VCaP (cell line): ENCODE results near the gene COPE.

Experiments used
- H3K27ac ChIP-seq: fragments of 450-650 bp; 2 replicates; pipeline ENCODE4 v1.5.1; 2017
- CTCF ChIP-seq: fragments of 450-650 bp; conservative IDR thresholded peaks from 2 replicates; pipeline ENCODE4 v1.5.1; 2017; ENCODE audit warnings: mild to moderate bottlenecking, moderate library complexity

The COPE gene

GRCh38 chr19:18946918-18947317 is 27.7 kb upstream of the COPE start:
- H3K27ac ChIP-seq: no peak overlapping the region
- no peak for TF ChIP-seq CTCF

GRCh38 chr19:18946335-18946734 is 27.1 kb upstream of the COPE start:
- TF ChIP-seq CTCF: no peak
- no peak overlapping the region for H3K27ac ChIP-seq

- no peak for TF ChIP-seq CTCF
- no peak overlapping the region for H3K27ac ChIP-seq
These were observed 26.1 kb upstream of the COPE start for GRCh38 chr19:18945297-18945696.

- H3K27ac ChIP-seq: no peak overlapping the region
- TF ChIP-seq CTCF: no peak
These were observed 24.3 kb upstream of the COPE start for GRCh38 chr19:18943465-18943864.

- TF ChIP-seq CTCF: no peak
- H3K27ac ChIP-seq: no peak overlapping the region
These were observed 23.5 kb upstream of the COPE start for GRCh38 chr19:18942692-18943091.

- H3K27ac ChIP-seq: no peak overlapping the region; the same call in 1 of the 2 replicates
- no peak for TF ChIP-seq CTCF
These were observed 22.6 kb upstream of the COPE start for GRCh38 chr19:18941628-18942354.

- H3K27ac ChIP-seq: peak within 1 kb of the TSS; percentile 69; the same call in 1 of the 2 replicates
- peak; percentile 86 for TF ChIP-seq CTCF
These were observed 21.8 kb upstream of the COPE start, which contains the start of gene HOMER3 for GRCh38 chr19:18940769-18941627. Gene HOMER3 (minus strand): TSS chr19:18941217. CDS start chr19:18938982, 2,235 bp downstream.
